HT1080 (cell line): ENCODE data around the gene PCDHA9. TPM values are rescaled to one million over a fixed set of nuclear protein-coding genes. Genes with fewer than 3 reads are reported as not detected.
"Not testable (repeated sequence)": the region's sequence is repeated elsewhere in the genome, so short reads cannot be mapped to it uniquely, and the experiment has no call there.

Experiments used
- DNase-seq: peaks from one replicate; pipeline ENCODE4 v3.0.0-alpha.2; 2015; ENCODE audit warnings: low read depth
- total RNA-seq: library from RNA; depleted of rRNA; stranded (reverse); fragments of >200 nt; shearing (Covaris generic); gene quantifications from 2 replicates; pipeline ENCODE4 v1.2.3, GENCODE V29; 2014

The PCDHA9 gene
- total RNA-seq, 1 experiment from 2014 or later = not detected

GRCh38 chr5:140833993-140834392, 14.2 kb upstream of the PCDHA9 start, which contains the start of gene PCDHA7:
Gene PCDHA7 (plus strand): TSS chr5:140834269. CDS start chr5:140834384, 115 bp downstream.
- DNase-seq = no peak

- not testable (repeated sequence) for DNase-seq
These were observed 13.7 kb upstream of the PCDHA9 start for GRCh38 chr5:140834439-140835008.

GRCh38 chr5:140835622-140836510, 12.3 kb upstream of the PCDHA9 start:
- DNase-seq = no peak

GRCh38 chr5:140840978-140841962, 6.9 kb upstream of the PCDHA9 start, which contains the start of gene PCDHA8:
Gene PCDHA8 (plus strand): TSS chr5:140841187. CDS start chr5:140841322, 135 bp downstream.
- no peak for DNase-seq

- no peak for DNase-seq
These were observed 5.1 kb upstream of the PCDHA9 start for GRCh38 chr5:140842798-140843733.

- not testable (repeated sequence) for DNase-seq
These were observed 1.9 kb downstream of the PCDHA9 start for GRCh38 chr5:140849831-140850634.

GRCh38 chr5:140855772-140856674, 7.8 kb downstream of the PCDHA9 start, which contains the start of gene PCDHA10:
Gene PCDHA10 (plus strand): TSS chr5:140855897. CDS start chr5:140856049, 152 bp downstream.
- DNase-seq = no peak

GRCh38 chr5:140857177-140857986, 9.2 kb downstream of the PCDHA9 start:
- no peak for DNase-seq

- DNase-seq = no peak
These were observed 9.7 kb downstream of the PCDHA9 start for GRCh38 chr5:140857987-140858240.

GRCh38 chr5:140862441-140863295, 14.5 kb downstream of the PCDHA9 start:
- no peak for DNase-seq

GRCh38 chr5:140868721-140869554, 20.8 kb downstream of the PCDHA9 start, which contains the start of gene PCDHA11:
Gene PCDHA11 (plus strand): TSS chr5:140868957. CDS start chr5:140869104, 147 bp downstream.
- peak; percentile 10 for DNase-seq

- DNase-seq = no peak
These were observed 21.3 kb downstream of the PCDHA9 start for GRCh38 chr5:140869555-140869886.

- no peak for DNase-seq
These were observed 22.3 kb downstream of the PCDHA9 start for GRCh38 chr5:140870221-140871201.
